ENCODE measurements around the gene WDR53.
A peak's percentile ranks its signal among the peaks of the same experiment; 100 is the strongest.
"Not testable (repeated sequence)": the region's sequence is repeated elsewhere in the genome, so short reads cannot be mapped to it uniquely, and the experiment has no call there.

Gene WDR53

GRCh38 chr3:196528639-196529233 lies 39.6 kb downstream of the WDR53 start:
- TF ChIP-seq, protein P1, sequence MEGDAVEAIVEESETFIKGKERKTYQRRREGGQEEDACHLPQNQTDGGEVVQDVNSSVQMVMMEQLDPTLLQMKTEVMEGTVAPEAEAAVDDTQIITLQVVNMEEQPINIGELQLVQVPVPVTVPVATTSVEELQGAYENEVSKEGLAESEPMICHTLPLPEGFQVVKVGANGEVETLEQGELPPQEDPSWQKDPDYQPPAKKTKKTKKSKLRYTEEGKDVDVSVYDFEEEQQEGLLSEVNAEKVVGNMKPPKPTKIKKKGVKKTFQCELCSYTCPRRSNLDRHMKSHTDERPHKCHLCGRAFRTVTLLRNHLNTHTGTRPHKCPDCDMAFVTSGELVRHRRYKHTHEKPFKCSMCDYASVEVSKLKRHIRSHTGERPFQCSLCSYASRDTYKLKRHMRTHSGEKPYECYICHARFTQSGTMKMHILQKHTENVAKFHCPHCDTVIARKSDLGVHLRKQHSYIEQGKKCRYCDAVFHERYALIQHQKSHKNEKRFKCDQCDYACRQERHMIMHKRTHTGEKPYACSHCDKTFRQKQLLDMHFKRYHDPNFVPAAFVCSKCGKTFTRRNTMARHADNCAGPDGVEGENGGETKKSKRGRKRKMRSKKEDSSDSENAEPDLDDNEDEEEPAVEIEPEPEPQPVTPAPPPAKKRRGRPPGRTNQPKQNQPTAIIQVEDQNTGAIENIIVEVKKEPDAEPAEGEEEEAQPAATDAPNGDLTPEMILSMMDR (IDR thresholded peaks at IDR 0.05; ENCODE audit: insufficient read depth, missing control alignments), result no peak
- DNase-seq (ENCODE audit: insufficient read length, low spot score), result peak; percentile 81
- FAIRE-seq, result no peak

DNA sequence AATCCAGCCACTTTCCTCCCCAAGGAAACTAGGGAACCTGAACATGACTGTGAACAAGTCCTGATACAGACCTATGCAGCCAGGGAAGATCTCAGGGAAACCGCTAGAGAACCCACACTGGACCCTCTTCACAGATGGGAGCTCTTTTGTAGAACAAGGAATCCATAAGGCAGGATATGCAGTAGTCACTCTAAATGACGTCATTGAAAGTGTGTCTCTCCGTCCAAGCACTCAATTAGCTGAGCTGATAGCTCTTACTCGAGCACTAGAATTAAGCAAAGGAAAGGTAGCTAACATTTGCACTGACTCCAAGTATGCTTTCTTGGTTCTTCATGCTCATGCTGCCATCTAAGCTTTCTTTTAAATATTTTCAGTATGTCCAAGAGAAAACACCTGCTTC lies 43.2 kb downstream of the WDR53 start:
- DNase-seq (ENCODE audit: insufficient read length, low spot score) (no peak), FAIRE-seq (no peak)
- TF ChIP-seq, protein P1 (IDR thresholded peaks at IDR 0.05; ENCODE audit: insufficient read depth, missing control alignments), result no peak

DNA sequence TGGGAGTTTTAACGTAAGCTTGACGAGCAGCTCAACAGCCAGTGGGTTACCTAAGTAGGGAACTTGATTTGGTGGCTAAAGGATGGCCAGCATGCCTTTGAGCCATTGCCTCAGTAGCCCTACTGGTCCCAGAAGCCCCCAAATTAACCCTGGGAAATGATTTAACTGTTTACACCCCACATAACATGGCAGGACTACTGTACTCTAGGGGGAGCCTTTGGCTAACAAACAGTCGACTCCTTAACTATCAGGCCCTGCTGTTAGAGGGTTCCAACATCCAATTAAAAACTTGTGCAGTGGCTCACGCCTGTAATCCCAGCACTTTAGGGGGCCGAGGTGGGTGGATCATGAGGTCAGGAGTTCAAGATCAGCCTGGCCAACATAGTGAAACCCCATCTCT lies 43.8 kb downstream of the WDR53 start:
- TF ChIP-seq, protein P1 (IDR thresholded peaks at IDR 0.05; ENCODE audit: insufficient read depth, missing control alignments), result peak; percentile 11
- DNase-seq (ENCODE audit: insufficient read length, low spot score) (no peak), FAIRE-seq (no peak)

DNA sequence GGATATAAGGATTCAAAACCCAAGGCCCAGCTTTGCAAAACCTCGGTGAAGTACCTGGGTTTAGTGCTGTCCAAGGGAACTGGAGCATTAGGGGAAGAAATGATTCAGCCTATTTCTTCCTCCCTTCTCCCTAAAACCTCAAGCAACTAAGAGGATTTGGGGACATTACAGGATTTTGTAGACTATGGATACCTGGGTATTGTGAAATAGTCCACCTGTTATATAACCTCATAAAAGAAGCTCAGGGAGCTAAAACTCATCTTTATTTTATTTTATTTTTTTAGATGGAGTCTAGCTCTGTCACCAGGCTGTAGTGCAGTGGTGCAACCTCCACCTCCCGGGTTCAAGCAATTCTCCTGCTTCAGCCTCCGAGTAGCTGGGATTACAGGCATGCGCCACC lies 44.5 kb downstream of the WDR53 start:
- DNase-seq (ENCODE audit: insufficient read length, low spot score), result no peak
- FAIRE-seq, result no peak
- TF ChIP-seq, protein P1 (IDR thresholded peaks at IDR 0.05; ENCODE audit: insufficient read depth, missing control alignments), result no peak

GRCh38 chr3:196521291-196521690 lies 47.1 kb downstream of the WDR53 start:
- DNase-seq (ENCODE audit: insufficient read length, low spot score); FAIRE-seq: not testable (repeated sequence)

DNA sequence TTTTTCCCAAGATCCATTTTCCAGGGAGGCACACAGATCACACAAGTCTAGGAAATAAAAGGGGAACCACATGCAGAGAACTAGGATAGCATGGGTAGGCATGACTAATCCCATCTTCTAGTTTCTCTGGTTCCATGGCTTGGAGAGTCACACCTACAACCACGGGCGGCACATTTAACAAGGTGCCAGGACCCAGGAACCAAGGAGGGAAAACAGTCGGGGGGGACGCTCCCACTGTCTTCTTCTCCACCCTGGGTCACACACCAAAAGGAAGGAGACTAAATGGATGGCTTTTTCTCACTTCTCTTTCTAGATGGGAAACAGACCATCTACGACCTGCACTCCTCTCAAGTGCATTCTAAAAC lies 48.7 kb downstream of the WDR53 start:
- TF ChIP-seq, protein P1 (IDR thresholded peaks at IDR 0.05; ENCODE audit: insufficient read depth, missing control alignments), result no peak
- no peak for DNase-seq (ENCODE audit: insufficient read length, low spot score)
- FAIRE-seq, result no peak

- no peak for DNase-seq (ENCODE audit: insufficient read length, low spot score)
- TF ChIP-seq, protein P1 (IDR thresholded peaks at IDR 0.05; ENCODE audit: insufficient read depth, missing control alignments), result peak; percentile 41
- no peak for FAIRE-seq
Measured at GRCh38 chr3:196518966-196519717, 49.2 kb downstream of the WDR53 start.

All from D721Med (cell line).